ENCODE measurements around the gene DNAJA3.
"Not testable (repeated sequence)": the region's sequence is repeated elsewhere in the genome, so short reads cannot be mapped to it uniquely, and the experiment has no call there.

DNAJA3 gene

GRCh38 chr16:4386951-4387565 lies 38.6 kb upstream of the DNAJA3 start:
- no peak for DNase-seq

- no peak for DNase-seq
Measured at GRCh38 chr16:4387781-4388180, 37.9 kb upstream of the DNAJA3 start.

- DNase-seq, result no peak
Measured at GRCh38 chr16:4388271-4389021, 37.2 kb upstream of the DNAJA3 start.

GRCh38 chr16:4389051-4389955 lies 36.4 kb upstream of the DNAJA3 start:
- no peak for DNase-seq

- DNase-seq, result no peak
Measured at GRCh38 chr16:4390266-4391260, 35.1 kb upstream of the DNAJA3 start.

GRCh38 chr16:4391631-4392381 lies 33.9 kb upstream of the DNAJA3 start:
- peak in 3 of 56 donors; percentile 8 to 29 (median 20) for DNase-seq

- peak in 12 of 56 donors; percentile 10 to 54 (median 29) for DNase-seq
Measured at GRCh38 chr16:4392382-4393239, 33.1 kb upstream of the DNAJA3 start.

GRCh38 chr16:4393240-4393600 lies 32.4 kb upstream of the DNAJA3 start:
- DNase-seq, result no peak

GRCh38 chr16:4393850-4394249 lies 31.8 kb upstream of the DNAJA3 start:
- DNase-seq, result not testable (repeated sequence)

GRCh38 chr16:4395055-4395726 lies 30.5 kb upstream of the DNAJA3 start:
- DNase-seq, result no peak

GRCh38 chr16:4399001-4399730 lies 26.5 kb upstream of the DNAJA3 start:
- DNase-seq, result no peak

- no peak for DNase-seq
Measured at GRCh38 chr16:4401094-4401501, 24.6 kb upstream of the DNAJA3 start.

- DNase-seq, result no peak
Measured at GRCh38 chr16:4401510-4401909, 24.2 kb upstream of the DNAJA3 start.

- peak in 52 of 56 donors; percentile 11 to 89 (median 66) for DNase-seq
Measured at GRCh38 chr16:4402439-4403132, 23.1 kb upstream of the DNAJA3 start.

GRCh38 chr16:4403133-4403949 lies 22.3 kb upstream of the DNAJA3 start:
- DNase-seq, result peak in 1 of 56 donors; percentile 22
